A673 (cell line): Measurements from ENCODE around the gene WDR7. TPM values are rescaled to one million over a fixed set of nuclear protein-coding genes. Genes with fewer than 3 reads are reported as not detected.

Experiments used
- BruUV-seq: library from RNA; stranded (reverse); fragments of 400-500 nt; replicated peaks from 2 replicates; lab custom pipeline; 2021; lab: Mats Ljungman, UMichigan
- CTCF ChIA-PET: fragments of 300-600 bp; sonication (Branson Sonifier 250); formaldehyde crosslinking; loops from one replicate; lab custom pipeline; 2022; ENCODE audit warnings: antibody characterized with exemption; lab: Charles Lee
- POLR2A ChIA-PET: fragments of 300-600 bp; sonication (Branson Sonifier 250); formaldehyde crosslinking; loops from one replicate; lab custom pipeline; 2022; ENCODE audit warnings: antibody characterized with exemption; ENCODE audit not compliant: low non-redundant PET; lab: Charles Lee
- DNase-seq: peaks from one replicate; pipeline ENCODE4 v3.0.0-alpha.2; 2015; ENCODE audit warnings: low spot score
- H3K27ac ChIP-seq: fragments of 200-600 bp; sonication (generic); 2 replicates; pipeline ENCODE4 v1.5.1; 2016; ENCODE audit warnings: mixed run types, low read depth, mild to moderate bottlenecking, mixed read lengths, antibody characterized with exemption, low read length; ENCODE audit not compliant: poor library complexity, severe bottlenecking
- H3K27me3 ChIP-seq: fragments of 200-600 bp; sonication (generic); replicated peaks from 2 replicates; pipeline ENCODE4 v1.6.1; 2017; ENCODE audit warnings: mixed run types, low read depth, mild to moderate bottlenecking, mixed read lengths, antibody characterized with exemption, low read length; ENCODE audit not compliant: insufficient read depth, poor library complexity
- H3K36me3 ChIP-seq: fragments of 200-600 bp; sonication (generic); 2 replicates; pipeline ENCODE4 v1.6.1; 2016; ENCODE audit warnings: mixed run types, mild to moderate bottlenecking, mixed read lengths, antibody characterized with exemption, low read length; ENCODE audit not compliant: insufficient read depth, poor library complexity, severe bottlenecking
- H3K4me1 ChIP-seq: fragments of 200-600 bp; sonication (generic); 2 replicates; pipeline ENCODE4 v1.6.1; 2017; ENCODE audit warnings: mixed run types, mild to moderate bottlenecking, mixed read lengths, antibody characterized with exemption, low read length; ENCODE audit not compliant: insufficient read depth, poor library complexity, severe bottlenecking
- H3K4me3 ChIP-seq: fragments of 200-600 bp; sonication (generic); 2 replicates; pipeline ENCODE4 v1.5.1; 2016; ENCODE audit warnings: low read depth, mixed run types, mild to moderate bottlenecking, mixed read lengths, low read length; ENCODE audit not compliant: poor library complexity, severe bottlenecking
- H3K9me3 ChIP-seq: fragments of 200-600 bp; sonication (generic); 2 replicates; pipeline ENCODE4 v1.6.1; 2016; ENCODE audit warnings: mixed run types, low read depth, mild to moderate bottlenecking, mixed read lengths, antibody characterized with exemption, low read length; ENCODE audit not compliant: poor library complexity, severe bottlenecking
- EZH2 ChIP-seq: fragments of 200-600 bp; sonication (generic); IDR thresholded peaks from 2 replicates; pipeline ENCODE4 v1.6.1; 2017; ENCODE audit warnings: borderline replicate concordance, low read depth, mild to moderate bottlenecking, mixed read lengths, antibody characterized with exemption, low read length; ENCODE audit not compliant: poor library complexity, severe bottlenecking
- intact Hi-C: fragments of 100-400 bp; cut with micrococcal nuclease; formaldehyde crosslinking; loops from one replicate; pipeline ENCODE4 v1.10.0; 2022; ENCODE audit not compliant: unreplicated experiment
- total RNA-seq: library from RNA; stranded (reverse); gene quantifications from 2 replicates; pipeline ENCODE4 v1.2.3, GENCODE V29; 2021
- TF ChIP-seq, protein P1 (sequence below): fragments of 300-800, 200-600 bp; sonication (generic); conservative IDR thresholded peaks from 2 replicates; pipeline ENCODE4 v1.5.1; 2017; ENCODE audit warnings: low read depth, mild to moderate bottlenecking, antibody characterized with exemption, low read length, moderate library complexity, mixed read lengths

Gene WDR7
- total RNA-seq, 1 experiment from 2014 or later: 21.2 TPM

DNA sequence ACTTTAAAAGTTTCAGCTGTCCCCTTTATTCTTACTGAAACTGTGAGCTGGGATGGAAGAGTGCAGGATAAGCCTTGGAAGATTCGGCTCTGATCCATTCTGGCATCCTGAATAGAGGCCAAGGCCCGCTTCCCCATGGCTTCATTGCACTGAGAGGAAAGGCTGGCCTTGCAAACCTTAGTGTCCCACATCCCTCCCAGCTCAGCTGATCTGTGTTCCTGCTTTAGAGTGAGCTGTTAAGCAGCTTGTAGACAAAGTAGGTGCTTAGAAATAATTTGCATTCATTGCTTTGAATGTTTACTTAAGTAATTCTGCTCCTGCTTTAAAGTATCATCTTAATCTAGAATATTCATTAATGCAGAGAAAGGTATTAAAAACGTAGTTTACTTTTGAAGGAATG is 326.1 kb downstream of the WDR7 start:
- ChIA-PET POLR2A (no interaction called here), CTCF (no interaction called here)
- no peak for DNase-seq
- Histone ChIP-seq H3K27ac (no peak overlapping the region), H3K36me3 (no peaks in the 10 kb centered on the region), H3K4me3 (no peak overlapping the region), H3K27me3 (no peaks in the 10 kb centered on the region), H3K9me3 (no peaks in the 10 kb centered on the region), H3K4me1 (peaks cover 5% of the 10 kb centered on the region)
- no peak for TF ChIP-seq EZH2
- TF ChIP-seq, protein P1, sequence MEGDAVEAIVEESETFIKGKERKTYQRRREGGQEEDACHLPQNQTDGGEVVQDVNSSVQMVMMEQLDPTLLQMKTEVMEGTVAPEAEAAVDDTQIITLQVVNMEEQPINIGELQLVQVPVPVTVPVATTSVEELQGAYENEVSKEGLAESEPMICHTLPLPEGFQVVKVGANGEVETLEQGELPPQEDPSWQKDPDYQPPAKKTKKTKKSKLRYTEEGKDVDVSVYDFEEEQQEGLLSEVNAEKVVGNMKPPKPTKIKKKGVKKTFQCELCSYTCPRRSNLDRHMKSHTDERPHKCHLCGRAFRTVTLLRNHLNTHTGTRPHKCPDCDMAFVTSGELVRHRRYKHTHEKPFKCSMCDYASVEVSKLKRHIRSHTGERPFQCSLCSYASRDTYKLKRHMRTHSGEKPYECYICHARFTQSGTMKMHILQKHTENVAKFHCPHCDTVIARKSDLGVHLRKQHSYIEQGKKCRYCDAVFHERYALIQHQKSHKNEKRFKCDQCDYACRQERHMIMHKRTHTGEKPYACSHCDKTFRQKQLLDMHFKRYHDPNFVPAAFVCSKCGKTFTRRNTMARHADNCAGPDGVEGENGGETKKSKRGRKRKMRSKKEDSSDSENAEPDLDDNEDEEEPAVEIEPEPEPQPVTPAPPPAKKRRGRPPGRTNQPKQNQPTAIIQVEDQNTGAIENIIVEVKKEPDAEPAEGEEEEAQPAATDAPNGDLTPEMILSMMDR: no peak
- intact Hi-C loops: no loop called here
- BruUV-seq: no TSS peak

DNA sequence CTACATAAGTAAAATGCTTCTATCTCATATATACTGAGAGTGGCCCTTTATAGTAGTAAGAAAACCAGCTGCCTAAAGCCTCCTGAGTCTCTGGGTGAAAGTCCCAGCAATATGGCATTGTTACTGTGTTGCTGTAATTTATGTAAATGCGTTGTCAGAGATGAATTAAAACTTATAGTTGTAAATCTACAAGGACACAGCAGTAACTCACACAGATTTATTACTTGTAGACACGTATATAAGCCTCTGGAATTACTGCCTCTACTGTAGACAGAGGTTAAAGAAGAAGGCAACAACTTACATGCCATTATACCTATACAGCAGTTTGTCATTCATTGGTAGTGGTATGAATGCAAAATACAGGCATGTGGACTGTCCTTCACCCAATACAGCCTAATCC is 326.6 kb downstream of the WDR7 start:
- Histone ChIP-seq H3K36me3 (no peaks in the 10 kb centered on the region), H3K27ac (no peak overlapping the region), H3K9me3 (no peaks in the 10 kb centered on the region), H3K4me1 (peaks cover 5% of the 10 kb centered on the region), H3K27me3 (no peaks in the 10 kb centered on the region), H3K4me3 (no peak overlapping the region)
- peak; percentile 11 for DNase-seq
- intact Hi-C loops: no loop called here
- CTCF ChIA-PET: no interaction called here
- TF ChIP-seq, protein P1: no peak
- no peak for TF ChIP-seq EZH2
- no TSS peak for BruUV-seq
- POLR2A ChIA-PET: no interaction called here

DNA sequence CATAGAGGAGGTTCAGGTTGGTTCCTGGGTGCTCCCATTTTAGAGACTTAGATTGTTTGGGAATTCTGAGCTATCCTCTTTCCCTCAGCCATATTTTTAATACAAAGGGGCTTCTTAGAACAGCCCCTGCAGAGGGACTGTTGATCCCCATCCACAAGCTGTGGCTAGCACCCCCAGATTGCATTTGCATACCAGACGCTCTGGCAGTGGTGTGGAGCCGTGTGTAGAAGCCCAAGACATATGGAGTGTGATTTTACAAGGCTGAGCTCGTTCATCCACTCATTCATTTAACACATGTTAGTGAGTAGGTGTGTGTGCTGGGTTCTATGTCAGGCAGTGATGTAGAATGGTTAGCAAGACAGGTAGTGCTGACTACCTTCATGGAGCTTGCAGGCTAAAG is 329.0 kb downstream of the WDR7 start:
- no TSS peak for BruUV-seq
- CTCF ChIA-PET: no interaction called here
- intact Hi-C loops: no loop called here
- Histone ChIP-seq H3K27me3 (no peaks in the 10 kb centered on the region), H3K4me1 (peaks cover 5% of the 10 kb centered on the region), H3K4me3 (no peak overlapping the region), H3K9me3 (no peaks in the 10 kb centered on the region), H3K27ac (no peak overlapping the region), H3K36me3 (no peaks in the 10 kb centered on the region)
- DNase-seq: no peak
- TF ChIP-seq EZH2: no peak
- TF ChIP-seq, protein P1: no peak
- POLR2A ChIA-PET: no interaction called here
